Measurements from ENCODE around the gene GALNTL6. TPM values are rescaled to one million over a fixed set of nuclear protein-coding genes. Genes with fewer than 3 reads are reported as not detected.

GALNTL6 gene
- total RNA-seq, 1 experiment from 2014 or later = not detected

DNA sequence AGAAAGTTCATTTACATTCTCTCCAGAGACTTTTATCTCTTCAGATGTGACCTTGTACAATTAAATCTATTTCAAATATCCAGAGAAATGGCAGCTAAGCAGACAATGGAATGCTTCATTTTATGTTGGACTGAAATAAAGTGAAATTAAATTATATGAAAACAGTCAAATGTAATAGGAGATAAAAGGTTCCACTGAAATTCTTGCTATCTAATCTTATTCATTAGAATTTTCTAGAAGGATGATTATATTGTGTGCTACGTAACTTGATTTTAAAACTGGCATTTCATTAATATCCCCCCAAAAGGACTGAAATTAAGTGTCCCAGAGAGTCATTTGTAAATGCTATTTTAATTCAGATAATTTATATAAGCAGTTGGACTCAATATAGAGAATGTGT is 708.5 kb downstream of the GALNTL6 start:
- Histone ChIP-seq H3K4me1 (ENCODE audit: insufficient read depth, low read length) (no peaks in the 10 kb centered on the region), H3K9me3 (ENCODE audit: control insufficient read depth, low read depth, low read length) (no peaks in the 10 kb centered on the region), H3K14ac (ENCODE audit: insufficient read depth, low read length) (no peak overlapping the region), H3K23me2 (ENCODE audit: insufficient read length, low read depth, low read length, poor library complexity, severe bottlenecking) (no peaks in the 10 kb centered on the region), H3K9ac (ENCODE audit: extremely low read depth, insufficient read length, low read length) (no peak overlapping the region), H3T11ph (ENCODE audit: low read length) (no peak overlapping the region), H2AK5ac (ENCODE audit: insufficient read length, low read length) (no peak overlapping the region), H3K4me2 (ENCODE audit: insufficient read depth, insufficient read length, low read length) (no peak overlapping the region), H2BK20ac (ENCODE audit: low read depth, low read length, poor library complexity, severe bottlenecking) (no peak overlapping the region), H3K27me3 (ENCODE audit: insufficient read depth, low read length) (no peaks in the 10 kb centered on the region), H2BK5ac (ENCODE audit: insufficient read length, low read length) (no peak overlapping the region), H4K8ac (replicated peaks; ENCODE audit: insufficient read length, low read depth, low read length) (no peak overlapping the region), H3K56ac (ENCODE audit: insufficient read length, low read depth, low read length) (no peak overlapping the region), H4K20me1 (ENCODE audit: control insufficient read depth, insufficient read depth, insufficient read length) (no peaks in the 10 kb centered on the region), H3K18ac (ENCODE audit: insufficient read length, low read depth, low read length) (no peak overlapping the region), H3K23ac (ENCODE audit: insufficient read length, low read depth, low read length) (no peak overlapping the region), H3K79me1 (ENCODE audit: insufficient read depth, low read depth, low read length, poor library complexity, severe bottlenecking) (no peaks in the 10 kb centered on the region), H2BK15ac (ENCODE audit: low read depth, low read length) (no peak overlapping the region), H3K27ac (ENCODE audit: insufficient read length, low read depth, low read length) (no peak overlapping the region), H3K79me2 (ENCODE audit: insufficient read depth, low read length) (no peaks in the 10 kb centered on the region), H2BK12ac (ENCODE audit: insufficient read length, low read depth, low read length) (no peak overlapping the region), H4K91ac (ENCODE audit: insufficient read length, low read depth, low read length) (no peak overlapping the region), H3K4ac (ENCODE audit: low read depth, low read length) (no peak overlapping the region), H2AFZ (ENCODE audit: low read length) (no peak overlapping the region), H2BK120ac (ENCODE audit: low read depth, low read length, poor library complexity, severe bottlenecking) (no peak overlapping the region), H4K5ac (ENCODE audit: insufficient read length, low read depth, low read length) (no peak overlapping the region)
- no CpG with 5 or more reads among the region's 1 CpG for WGBS (ENCODE audit: extremely low coverage, insufficient read length, low lambda C conversion rate)
- no peaks in the 10 kb centered on the region for H3K4me1 Mint-ChIP-seq
- H3K4me3 Mint-ChIP-seq = no peak overlapping the region
- H3K36me3 Mint-ChIP-seq (ENCODE audit: insufficient read depth in 1 of 3, low read depth in 3 of 3) = no peaks in the 10 kb centered on the region
- H3K27me3 Mint-ChIP-seq (ENCODE audit: low read depth) = no peaks in the 10 kb centered on the region
- no peak for DNase-seq
- TF ChIP-seq, protein P1, sequence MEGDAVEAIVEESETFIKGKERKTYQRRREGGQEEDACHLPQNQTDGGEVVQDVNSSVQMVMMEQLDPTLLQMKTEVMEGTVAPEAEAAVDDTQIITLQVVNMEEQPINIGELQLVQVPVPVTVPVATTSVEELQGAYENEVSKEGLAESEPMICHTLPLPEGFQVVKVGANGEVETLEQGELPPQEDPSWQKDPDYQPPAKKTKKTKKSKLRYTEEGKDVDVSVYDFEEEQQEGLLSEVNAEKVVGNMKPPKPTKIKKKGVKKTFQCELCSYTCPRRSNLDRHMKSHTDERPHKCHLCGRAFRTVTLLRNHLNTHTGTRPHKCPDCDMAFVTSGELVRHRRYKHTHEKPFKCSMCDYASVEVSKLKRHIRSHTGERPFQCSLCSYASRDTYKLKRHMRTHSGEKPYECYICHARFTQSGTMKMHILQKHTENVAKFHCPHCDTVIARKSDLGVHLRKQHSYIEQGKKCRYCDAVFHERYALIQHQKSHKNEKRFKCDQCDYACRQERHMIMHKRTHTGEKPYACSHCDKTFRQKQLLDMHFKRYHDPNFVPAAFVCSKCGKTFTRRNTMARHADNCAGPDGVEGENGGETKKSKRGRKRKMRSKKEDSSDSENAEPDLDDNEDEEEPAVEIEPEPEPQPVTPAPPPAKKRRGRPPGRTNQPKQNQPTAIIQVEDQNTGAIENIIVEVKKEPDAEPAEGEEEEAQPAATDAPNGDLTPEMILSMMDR (conservative IDR thresholded peaks at IDR 0.05) = no peak
- H3K9me3 Mint-ChIP-seq = no peaks in the 10 kb centered on the region
- no peak overlapping the region for H3K27ac Mint-ChIP-seq
